Measurements from ENCODE around the gene UBXN1.
"Not testable (repeated sequence)": the region's sequence is repeated elsewhere in the genome, so short reads cannot be mapped to it uniquely, and the experiment has no call there.

UBXN1 gene

GRCh38 chr11:62676698-62677097 lies 2.2 kb downstream of the UBXN1 start:
- H3K4me3 ChIP-seq (ENCODE audit: control insufficient read depth, low read depth, low read length), result no peak overlapping the region
- no peak for TF ChIP-seq CTCF (IDR thresholded peaks at IDR 0.05; ENCODE audit: control insufficient read depth, insufficient read depth, low read depth, low read length, missing control alignments)
- no peak for DNase-seq (ENCODE audit: low read depth)

- not testable (repeated sequence) for DNase-seq (ENCODE audit: low read depth); H3K4me3 ChIP-seq (ENCODE audit: control insufficient read depth, low read depth, low read length)
These were observed 3.5 kb downstream of the UBXN1 start for GRCh38 chr11:62675415-62675814.

GRCh38 chr11:62673196-62673525 lies 5.7 kb downstream of the UBXN1 start:
- no peak overlapping the region for H3K4me3 ChIP-seq (ENCODE audit: control insufficient read depth, low read depth, low read length)
- no peak for DNase-seq (ENCODE audit: low read depth)
- no peak for TF ChIP-seq CTCF (IDR thresholded peaks at IDR 0.05; ENCODE audit: control insufficient read depth, insufficient read depth, low read depth, low read length, missing control alignments)

GRCh38 chr11:62671608-62672389 lies 7.1 kb downstream of the UBXN1 start, which contains the start of the genes LBHD1 and UQCC3:
LBHD1 (minus strand) TSS chr11:62672267; CDS start chr11:62670031, 2,236 bp downstream.
UQCC3 (plus strand) TSS chr11:62671673; CDS start chr11:62671746, 73 bp downstream.
- peak within 1 kb of the TSS; percentile 92 for H3K4me3 ChIP-seq (ENCODE audit: control insufficient read depth, low read depth, low read length)
- DNase-seq (ENCODE audit: low read depth), result no peak
- TF ChIP-seq CTCF (IDR thresholded peaks at IDR 0.05; ENCODE audit: control insufficient read depth, insufficient read depth, low read depth, low read length, missing control alignments), result no peak

GRCh38 chr11:62671236-62671607 lies 7.7 kb downstream of the UBXN1 start:
- DNase-seq (ENCODE audit: low read depth), result no peak
- no peak for TF ChIP-seq CTCF (IDR thresholded peaks at IDR 0.05; ENCODE audit: control insufficient read depth, insufficient read depth, low read depth, low read length, missing control alignments)
- peak overlapping the region; percentile 92 for H3K4me3 ChIP-seq (ENCODE audit: control insufficient read depth, low read depth, low read length)

- TF ChIP-seq CTCF (IDR thresholded peaks at IDR 0.05; ENCODE audit: control insufficient read depth, insufficient read depth, low read depth, low read length, missing control alignments), result no peak
- DNase-seq (ENCODE audit: low read depth), result no peak
- no peak overlapping the region for H3K4me3 ChIP-seq (ENCODE audit: control insufficient read depth, low read depth, low read length)
These were observed 9.3 kb downstream of the UBXN1 start for GRCh38 chr11:62669420-62670161.

- TF ChIP-seq CTCF (IDR thresholded peaks at IDR 0.05; ENCODE audit: control insufficient read depth, insufficient read depth, low read depth, low read length, missing control alignments), result no peak
- H3K4me3 ChIP-seq (ENCODE audit: control insufficient read depth, low read depth, low read length), result no peak overlapping the region
- DNase-seq (ENCODE audit: low read depth), result no peak
These were observed 11.4 kb downstream of the UBXN1 start for GRCh38 chr11:62667460-62667859.
